Ascending aorta (tissue), 2 donors: Measurements from ENCODE around the gene KCNAB1. TPM values are rescaled to one million over a fixed set of nuclear protein-coding genes. Genes with fewer than 3 reads are reported as not detected.

Experiments used
- DNase-seq, 2 donors: peaks; one replicate each; pipeline ENCODE4 v3.0.0-alpha.2; 2019; ENCODE audit warnings: low spot score in 2 of 2
- H3K27ac ChIP-seq, 2 donors: fragments of 200-600 bp; sonication (generic); one replicate each; pipeline ENCODE4 v1.5.1; 2016 to 2017; ENCODE audit warnings: mild to moderate bottlenecking in 1 of 2
- H3K27me3 ChIP-seq: fragments of 200-600 bp; sonication (generic); one replicate; pipeline ENCODE4 v1.5.1; 2017
- H3K36me3 ChIP-seq, 2 donors: fragments of 200-600 bp; sonication (generic); one replicate each; pipeline ENCODE4 v1.5.1; 2016
- H3K4me1 ChIP-seq, 2 donors: fragments of 200-600 bp; sonication (generic); one replicate each; pipeline ENCODE4 v1.5.1; 2016 to 2017; ENCODE audit warnings: mild to moderate bottlenecking in 1 of 2
- H3K4me3 ChIP-seq, 2 donors: fragments of 200-600 bp; sonication (generic); one replicate each; pipeline ENCODE4 v1.5.1; 2016 to 2017; ENCODE audit warnings: mild to moderate bottlenecking in 1 of 2
- H3K9me3 ChIP-seq, 2 donors: fragments of 200-600 bp; sonication (generic); one replicate each; pipeline ENCODE4 v1.5.1; 2016
- CTCF ChIP-seq, 3 experiments: fragments of 200-600 bp in 2 of 3; fragments of 450-650 bp in 1 of 3; sonication (generic) in 2 of 3; IDR thresholded peaks; one replicate each; pipeline ENCODE4 v1.5.1; 2016 to 2019; ENCODE audit warnings: antibody characterized with exemption in 3 of 3, mild to moderate bottlenecking in 1 of 3, moderate library complexity in 1 of 3
- intact Hi-C: fragments of 100-400 bp; cut with DNase I; formaldehyde crosslinking; loops from one replicate; pipeline ENCODE4 v1.15.1; 2023
- total RNA-seq: library from RNA; depleted of rRNA; stranded (reverse); fragments of >200 nt; gene quantifications from one replicate; pipeline ENCODE4 v1.1.0, GENCODE V29; 2016

Gene KCNAB1
- total RNA-seq, 1 donor from 2014 or later, result 15.1 TPM

- Histone ChIP-seq H3K9me3 (no peaks in the 10 kb centered on the region), H3K4me3 (no peak overlapping the region), H3K27me3 (no peaks in the 10 kb centered on the region), H3K36me3 (no peaks in the 10 kb centered on the region), H3K4me1 (peaks cover 0 to 4% of the 10 kb centered on the region in 2 donors), H3K27ac (no peak overlapping the region)
- DNase-seq, result no peak
- no peak for TF ChIP-seq CTCF (IDR thresholded peaks at IDR 0.05)
- intact Hi-C loops, result no loop called here
Measured at GRCh38 chr3:156478891-156479290, 358.5 kb downstream of the KCNAB1 start.

GRCh38 chr3:156479604-156480003 lies 359.2 kb downstream of the KCNAB1 start:
- no peak overlapping the region for H3K4me3 ChIP-seq
- TF ChIP-seq CTCF (IDR thresholded peaks at IDR 0.05), result no peak
- H3K4me1 ChIP-seq, result peaks cover 0 to 6% of the 10 kb centered on the region in 2 donors
- no peak for DNase-seq
- H3K36me3 ChIP-seq, result no peaks in the 10 kb centered on the region
- H3K9me3 ChIP-seq, result no peaks in the 10 kb centered on the region
- intact Hi-C loops, result no loop called here
- H3K27ac ChIP-seq, result no peak overlapping the region
- H3K27me3 ChIP-seq, result no peaks in the 10 kb centered on the region

- Histone ChIP-seq H3K4me1 (peaks cover 0 to 6% of the 10 kb centered on the region in 2 donors), H3K9me3 (no peaks in the 10 kb centered on the region), H3K4me3 (no peak overlapping the region), H3K27me3 (no peaks in the 10 kb centered on the region), H3K36me3 (no peaks in the 10 kb centered on the region), H3K27ac (no peak overlapping the region)
- intact Hi-C loops, result no loop called here
- DNase-seq, result no peak
- no peak for TF ChIP-seq CTCF (IDR thresholded peaks at IDR 0.05)
Measured at GRCh38 chr3:156480949-156481348, 360.6 kb downstream of the KCNAB1 start.

GRCh38 chr3:156483002-156483401 lies 362.6 kb downstream of the KCNAB1 start:
- no peaks in the 10 kb centered on the region for H3K9me3 ChIP-seq
- no peak for TF ChIP-seq CTCF (IDR thresholded peaks at IDR 0.05)
- H3K4me1 ChIP-seq, result peaks cover 0 to 6% of the 10 kb centered on the region in 2 donors
- intact Hi-C loops, result no loop called here
- H3K4me3 ChIP-seq, result no peak overlapping the region
- no peak for DNase-seq
- no peaks in the 10 kb centered on the region for H3K27me3 ChIP-seq
- H3K27ac ChIP-seq, result peak overlapping the region in 1 of 2 donors; percentile 41
- H3K36me3 ChIP-seq, result no peaks in the 10 kb centered on the region

- Histone ChIP-seq H3K27ac (peak overlapping the region; percentile 51 to 58), H3K9me3 (no peaks in the 10 kb centered on the region), H3K36me3 (no peaks in the 10 kb centered on the region), H3K27me3 (no peaks in the 10 kb centered on the region), H3K4me3 (no peak overlapping the region), H3K4me1 (peaks cover 0 to 6% of the 10 kb centered on the region in 2 donors)
- no peak for TF ChIP-seq CTCF (IDR thresholded peaks at IDR 0.05)
- intact Hi-C loops, result no loop called here
- DNase-seq, result no peak
Measured at GRCh38 chr3:156483426-156483825, 363.0 kb downstream of the KCNAB1 start.
